CD4-positive, alpha-beta T cell treated with Interleukin-2 at 100 ng/mL for 4 hours (primary cell): ENCODE measurements around the gene RBFOX2.

ENCODE experiments used
- DNase-seq: peaks from one replicate; pipeline ENCODE4 v3.0.0-alpha.2; 2020; ENCODE audit warnings: low spot score

Gene RBFOX2

GRCh38 chr22:35863432-35863831 lies 165.2 kb downstream of the RBFOX2 start:
- DNase-seq, result no peak

- no peak for DNase-seq
These were observed 165.9 kb downstream of the RBFOX2 start for GRCh38 chr22:35862697-35863096.

- no peak for DNase-seq
These were observed 167.2 kb downstream of the RBFOX2 start for GRCh38 chr22:35861451-35861850.

- no peak for DNase-seq
These were observed 167.8 kb downstream of the RBFOX2 start for GRCh38 chr22:35860837-35861236.

GRCh38 chr22:35860087-35860733 lies 168.4 kb downstream of the RBFOX2 start:
- DNase-seq, result no peak

- no peak for DNase-seq
These were observed 174.3 kb downstream of the RBFOX2 start for GRCh38 chr22:35854334-35854733.

- no peak for DNase-seq
These were observed 176.5 kb downstream of the RBFOX2 start for GRCh38 chr22:35852076-35852475.

- DNase-seq, result no peak
These were observed 177.8 kb downstream of the RBFOX2 start for GRCh38 chr22:35850831-35851230.

- DNase-seq, result no peak
These were observed 181.8 kb downstream of the RBFOX2 start for GRCh38 chr22:35846804-35847203.

- DNase-seq, result no peak
These were observed 183.7 kb downstream of the RBFOX2 start for GRCh38 chr22:35844886-35845285.

- DNase-seq, result no peak
These were observed 185.7 kb downstream of the RBFOX2 start for GRCh38 chr22:35842954-35843353.

- no peak for DNase-seq
These were observed 186.1 kb downstream of the RBFOX2 start for GRCh38 chr22:35842519-35842913.

- no peak for DNase-seq
These were observed 186.6 kb downstream of the RBFOX2 start for GRCh38 chr22:35841907-35842518.

- DNase-seq, result no peak
These were observed 188.3 kb downstream of the RBFOX2 start for GRCh38 chr22:35840302-35840739.

- no peak for DNase-seq
These were observed 188.8 kb downstream of the RBFOX2 start for GRCh38 chr22:35839841-35840301.

- DNase-seq, result no peak
These were observed 189.6 kb downstream of the RBFOX2 start for GRCh38 chr22:35838855-35839576.

- DNase-seq, result no peak
These were observed 191.4 kb downstream of the RBFOX2 start for GRCh38 chr22:35837101-35837727.

- no peak for DNase-seq
These were observed 192.5 kb downstream of the RBFOX2 start for GRCh38 chr22:35835998-35836691.

- no peak for DNase-seq
These were observed 193.2 kb downstream of the RBFOX2 start for GRCh38 chr22:35835267-35835997.

- no peak for DNase-seq
These were observed 194.6 kb downstream of the RBFOX2 start for GRCh38 chr22:35834061-35834460.

- no peak for DNase-seq
These were observed 198.3 kb downstream of the RBFOX2 start for GRCh38 chr22:35830305-35830704.
